ENCODE results near the gene ZFYVE16.

GRCh38 chr5:80492741-80493140 lies 84.9 kb downstream of the ZFYVE16 start:
- TF ChIP-seq EZH2 (IDR thresholded peaks at IDR 0.05; ENCODE audit: low read length, missing control alignments) = no peak
- no peak for TF ChIP-seq CTCF (conservative IDR thresholded peaks at IDR 0.05 in 1 of 2, IDR thresholded peaks at IDR 0.05 in 1 of 2; ENCODE audit: low read depth in 1 of 2, low read length in 2 of 2)
